K562 treated with DMSO at 1 percent for 24 hours (cell line): ENCODE results near the gene ANKRD40. TPM values are rescaled to one million over a fixed set of nuclear protein-coding genes. Genes with fewer than 3 reads are reported as not detected.

ENCODE experiments used
- total RNA-seq: library from RNA; unstranded; fragments of 300-600 nt; gene quantifications from 2 replicates; pipeline ENCODE4 v1.2.3, GENCODE V29; 2022; ENCODE audit warnings: low read depth; ENCODE audit not compliant: insufficient read depth

Gene ANKRD40
- total RNA-seq, result 12.3 and 14.5 TPM in 2 replicates

GRCh38 chr17:50707289-50708049 lies at the start of gene ANKRD40:
TSS of gene ANKRD40 (minus strand) at chr17:50707914. CDS start at chr17:50707654, 260 bp downstream.

GRCh38 chr17:50719144-50719923 lies 11.6 kb upstream of the ANKRD40 start, which contains the start of gene LUC7L3:
TSS of gene LUC7L3 (plus strand) at chr17:50719603. CDS start at chr17:50719733, 130 bp downstream.

Other genes starting within 250 kb of the ANKRD40 start
- not detected in 2 replicates for gene CHAD, start 239.0 kb downstream of the ANKRD40 start, total RNA-seq
- gene RSAD1, start 229.1 kb downstream of the ANKRD40 start, total RNA-seq, result 21.9 and 23.2 TPM in 2 replicates
- gene MYCBPAP, start 199.5 kb downstream of the ANKRD40 start, total RNA-seq, result not detected in 2 replicates
- gene EPN3, start 175.2 kb downstream of the ANKRD40 start, total RNA-seq, result not detected in 2 replicates
- 5.3 and 6.1 TPM in 2 replicates for gene SPATA20, start 160.7 kb downstream of the ANKRD40 start, total RNA-seq
- 0.08 and 0.09 TPM in 2 replicates for gene CACNA1G, start 147.2 kb downstream of the ANKRD40 start, total RNA-seq
- not detected in 2 replicates for gene ABCC3, start 73.0 kb downstream of the ANKRD40 start, total RNA-seq
- 102 and 105 TPM in 2 replicates for gene LUC7L3, start 11.7 kb upstream of the ANKRD40 start, total RNA-seq
- not detected in 2 replicates for gene ANKRD40CL, start 59.6 kb upstream of the ANKRD40 start, total RNA-seq
- not detected in 2 replicates for gene WFIKKN2, start 127.7 kb upstream of the ANKRD40 start, total RNA-seq
- gene TOB1, start 158.4 kb upstream of the ANKRD40 start, total RNA-seq, result 21.1 TPM in 2 replicates